ENCODE data around the gene EFHC2. TPM values are rescaled to one million over a fixed set of nuclear protein-coding genes. Genes with fewer than 3 reads are reported as not detected.

EFHC2 gene
- under 1 TPM; 0.77 to 0.79 TPM for total RNA-seq

GRCh38 chrX:44343412-44344141 lies at the start of gene EFHC2:
EFHC2 (minus strand) TSS chrX:44343672; CDS start chrX:44343588, 84 bp downstream.
- H3K27ac Mint-ChIP-seq = peak within 1 kb of the TSS; percentile 80
- H3K9me3 Mint-ChIP-seq = no peaks in the 10 kb centered on the region
- no peaks in the 10 kb centered on the region for H3K27me3 Mint-ChIP-seq (ENCODE audit: low read depth)
- CTCF ChIA-PET = no interaction called here
- peak within 1 kb of the TSS; percentile 77 for H3K4me3 Mint-ChIP-seq
- peaks cover 13% of the 10 kb centered on the region for H3K4me1 Mint-ChIP-seq (ENCODE audit: low read depth)
- DNase-seq = peak; percentile 48
- intact Hi-C loops (cut with micrococcal nuclease) = loop anchor here (5.0 kb wide), 1 partner anchor 96 kb away; no protein-coding TSS in a partner anchor
- H3K36me3 Mint-ChIP-seq (ENCODE audit: low read depth) = no peaks in the 10 kb centered on the region

- no peak overlapping the region for H3K4me3 Mint-ChIP-seq
- H3K27ac Mint-ChIP-seq = no peak overlapping the region
- no peaks in the 10 kb centered on the region for H3K36me3 Mint-ChIP-seq (ENCODE audit: low read depth)
- intact Hi-C loops (cut with micrococcal nuclease) = no loop called here
- H3K27me3 Mint-ChIP-seq (ENCODE audit: low read depth) = no peaks in the 10 kb centered on the region
- DNase-seq = no peak
- CTCF ChIA-PET = no interaction called here
- H3K9me3 Mint-ChIP-seq = no peaks in the 10 kb centered on the region
- H3K4me1 Mint-ChIP-seq (ENCODE audit: low read depth) = peaks cover 9% of the 10 kb centered on the region
Observed at GRCh38 chrX:44392767-44393166, 49.3 kb upstream of the EFHC2 start.

GRCh38 chrX:44384688-44385338 lies 41.3 kb upstream of the EFHC2 start:
- Mint-ChIP-seq H3K27me3 (ENCODE audit: low read depth) (no peaks in the 10 kb centered on the region), H3K4me1 (ENCODE audit: low read depth) (no peaks in the 10 kb centered on the region), H3K36me3 (ENCODE audit: low read depth) (no peaks in the 10 kb centered on the region), H3K4me3 (no peak overlapping the region), H3K27ac (no peak overlapping the region), H3K9me3 (no peaks in the 10 kb centered on the region)
- CTCF ChIA-PET = no interaction called here
- no peak for DNase-seq
- intact Hi-C loops (cut with micrococcal nuclease) = no loop called here

- H3K27ac Mint-ChIP-seq = no peak overlapping the region
- H3K27me3 Mint-ChIP-seq (ENCODE audit: low read depth) = no peaks in the 10 kb centered on the region
- intact Hi-C loops (cut with micrococcal nuclease) = no loop called here
- no peak overlapping the region for H3K4me3 Mint-ChIP-seq
- H3K36me3 Mint-ChIP-seq (ENCODE audit: low read depth) = no peaks in the 10 kb centered on the region
- CTCF ChIA-PET = no interaction called here
- no peaks in the 10 kb centered on the region for H3K9me3 Mint-ChIP-seq
- H3K4me1 Mint-ChIP-seq (ENCODE audit: low read depth) = no peaks in the 10 kb centered on the region
- no peak for DNase-seq
Observed at GRCh38 chrX:44382871-44383270, 39.4 kb upstream of the EFHC2 start.

GRCh38 chrX:44352758-44353157 lies 9.3 kb upstream of the EFHC2 start:
- Mint-ChIP-seq H3K4me3 (no peak overlapping the region), H3K36me3 (ENCODE audit: low read depth) (no peaks in the 10 kb centered on the region), H3K27me3 (ENCODE audit: low read depth) (no peaks in the 10 kb centered on the region), H3K27ac (no peak overlapping the region), H3K9me3 (no peaks in the 10 kb centered on the region), H3K4me1 (ENCODE audit: low read depth) (peaks cover 10% of the 10 kb centered on the region)
- intact Hi-C loops (cut with micrococcal nuclease) = no loop called here
- DNase-seq = no peak
- CTCF ChIA-PET = no interaction called here

- no peak for DNase-seq
- no peak overlapping the region for H3K4me3 Mint-ChIP-seq
- CTCF ChIA-PET = no interaction called here
- no peaks in the 10 kb centered on the region for H3K27me3 Mint-ChIP-seq (ENCODE audit: low read depth)
- no peak overlapping the region for H3K27ac Mint-ChIP-seq
- no peaks in the 10 kb centered on the region for H3K36me3 Mint-ChIP-seq (ENCODE audit: low read depth)
- H3K9me3 Mint-ChIP-seq = no peaks in the 10 kb centered on the region
- intact Hi-C loops (cut with micrococcal nuclease) = no loop called here
- peaks cover 15% of the 10 kb centered on the region for H3K4me1 Mint-ChIP-seq (ENCODE audit: low read depth)
Observed at GRCh38 chrX:44349561-44349960, 6.1 kb upstream of the EFHC2 start.

GRCh38 chrX:44344687-44345086 lies 1.2 kb upstream of the EFHC2 start:
- H3K36me3 Mint-ChIP-seq (ENCODE audit: low read depth) = no peaks in the 10 kb centered on the region
- peak; percentile 18 for DNase-seq

GRCh38 chrX:44344194-44344593 lies 722 bp upstream of the EFHC2 start:
- peak overlapping the region; percentile 80 for H3K27ac Mint-ChIP-seq
- intact Hi-C loops (cut with micrococcal nuclease) = loop anchor here (5.0 kb wide), 1 partner anchor 97 kb away; no protein-coding TSS in a partner anchor

More at GRCh38 chrX:44344687-44345086, 1.2 kb upstream of the EFHC2 start:
- Mint-ChIP-seq H3K4me1 (ENCODE audit: low read depth) (peaks cover 13% of the 10 kb centered on the region), H3K27ac (no peak overlapping the region), H3K4me3 (peak overlapping the region; percentile 77), H3K9me3 (no peaks in the 10 kb centered on the region), H3K27me3 (ENCODE audit: low read depth) (no peaks in the 10 kb centered on the region)
- intact Hi-C loops (cut with micrococcal nuclease) = loop anchor here (5.0 kb wide), 1 partner anchor 97 kb away; no protein-coding TSS in a partner anchor
- CTCF ChIA-PET = no interaction called here

GRCh38 chrX:44342866-44343265 lies 606 bp downstream of the EFHC2 start:
- H3K27me3 Mint-ChIP-seq (ENCODE audit: low read depth) = no peaks in the 10 kb centered on the region

More at GRCh38 chrX:44344194-44344593, 722 bp upstream of the EFHC2 start:
- Mint-ChIP-seq H3K9me3 (no peaks in the 10 kb centered on the region), H3K36me3 (ENCODE audit: low read depth) (no peaks in the 10 kb centered on the region), H3K27me3 (ENCODE audit: low read depth) (no peaks in the 10 kb centered on the region), H3K4me3 (peak overlapping the region; percentile 77), H3K4me1 (ENCODE audit: low read depth) (peaks cover 13% of the 10 kb centered on the region)
- DNase-seq = peak; percentile 79
- CTCF ChIA-PET = no interaction called here

GRCh38 chrX:44338361-44338760 lies 5.1 kb downstream of the EFHC2 start:
- no peaks in the 10 kb centered on the region for H3K36me3 Mint-ChIP-seq (ENCODE audit: low read depth)
- H3K4me1 Mint-ChIP-seq (ENCODE audit: low read depth) = peaks cover 2% of the 10 kb centered on the region
- intact Hi-C loops (cut with micrococcal nuclease) = no loop called here
- no peaks in the 10 kb centered on the region for H3K27me3 Mint-ChIP-seq (ENCODE audit: low read depth)
- no peak overlapping the region for H3K27ac Mint-ChIP-seq
- CTCF ChIA-PET = interaction anchor here (1.0 kb wide), 1 partner anchor 10 kb away, joined by 3 read pairs; no protein-coding TSS in a partner anchor
- no peak overlapping the region for H3K4me3 Mint-ChIP-seq
- no peak for DNase-seq
- H3K9me3 Mint-ChIP-seq = no peaks in the 10 kb centered on the region

More at GRCh38 chrX:44342866-44343265, 606 bp downstream of the EFHC2 start:
- CTCF ChIA-PET = no interaction called here
- Mint-ChIP-seq H3K36me3 (ENCODE audit: low read depth) (no peaks in the 10 kb centered on the region), H3K4me1 (ENCODE audit: low read depth) (peaks cover 13% of the 10 kb centered on the region), H3K27ac (no peak overlapping the region), H3K4me3 (peak overlapping the region; percentile 77), H3K9me3 (no peaks in the 10 kb centered on the region)
- intact Hi-C loops (cut with micrococcal nuclease) = loop anchor here (5.0 kb wide), 1 partner anchor 96 kb away; no protein-coding TSS in a partner anchor
- DNase-seq = no peak

- CTCF ChIA-PET = no interaction called here
- no peaks in the 10 kb centered on the region for H3K36me3 Mint-ChIP-seq (ENCODE audit: low read depth)
- no peak for DNase-seq
- no peaks in the 10 kb centered on the region for H3K9me3 Mint-ChIP-seq
- H3K4me1 Mint-ChIP-seq (ENCODE audit: low read depth) = peaks cover 18% of the 10 kb centered on the region
- H3K27ac Mint-ChIP-seq = no peak overlapping the region
- intact Hi-C loops (cut with micrococcal nuclease) = no loop called here
- H3K4me3 Mint-ChIP-seq = no peak overlapping the region
- no peaks in the 10 kb centered on the region for H3K27me3 Mint-ChIP-seq (ENCODE audit: low read depth)
Observed at GRCh38 chrX:44332437-44332836, 11.0 kb downstream of the EFHC2 start.

- no peaks in the 10 kb centered on the region for H3K27me3 Mint-ChIP-seq (ENCODE audit: low read depth)
- H3K4me1 Mint-ChIP-seq (ENCODE audit: low read depth) = peaks cover 18% of the 10 kb centered on the region
- DNase-seq = no peak
- no peaks in the 10 kb centered on the region for H3K9me3 Mint-ChIP-seq
- no peaks in the 10 kb centered on the region for H3K36me3 Mint-ChIP-seq (ENCODE audit: low read depth)
- H3K4me3 Mint-ChIP-seq = peak overlapping the region; percentile 14
- CTCF ChIA-PET = no interaction called here
- intact Hi-C loops (cut with micrococcal nuclease) = no loop called here
- H3K27ac Mint-ChIP-seq = no peak overlapping the region
Observed at GRCh38 chrX:44330227-44330626, 13.2 kb downstream of the EFHC2 start.

GRCh38 chrX:44319550-44319949 lies 23.9 kb downstream of the EFHC2 start:
- peaks cover 16% of the 10 kb centered on the region for H3K4me1 Mint-ChIP-seq (ENCODE audit: low read depth)
- H3K27me3 Mint-ChIP-seq (ENCODE audit: low read depth) = no peaks in the 10 kb centered on the region
- CTCF ChIA-PET = no interaction called here
- H3K9me3 Mint-ChIP-seq = no peaks in the 10 kb centered on the region
- no peak for DNase-seq
- no peaks in the 10 kb centered on the region for H3K36me3 Mint-ChIP-seq (ENCODE audit: low read depth)
- intact Hi-C loops (cut with micrococcal nuclease) = no loop called here
- no peak overlapping the region for H3K4me3 Mint-ChIP-seq
- H3K27ac Mint-ChIP-seq = no peak overlapping the region

Data from activated naive CD4-positive, alpha-beta T cell treated with anti-CD3 and anti-CD28 coated beads for 36 hours (primary cell).